ENCODE results near the gene EIF2B5.

DNA sequence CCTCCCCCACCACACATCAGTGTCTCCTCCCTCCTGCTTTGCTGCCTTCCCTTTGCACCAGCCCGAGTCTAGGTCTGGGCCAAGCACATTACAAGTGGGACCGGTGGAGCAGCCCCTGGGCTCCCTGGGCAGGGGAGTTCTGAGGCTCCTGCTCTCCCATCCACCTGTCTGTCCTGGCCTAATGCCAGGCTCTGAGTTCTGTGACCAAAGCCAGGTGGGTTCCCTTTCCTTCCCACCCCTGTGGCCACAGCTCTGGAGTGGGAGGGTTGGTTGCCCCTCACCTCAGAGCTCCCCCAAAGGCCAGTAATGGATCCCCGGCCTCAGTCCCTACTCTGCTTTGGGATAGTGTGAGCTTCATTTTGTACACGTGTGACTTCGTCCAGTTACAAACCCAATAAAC is 48.5 kb downstream of the EIF2B5 start:
- TF ChIP-seq, protein P1, sequence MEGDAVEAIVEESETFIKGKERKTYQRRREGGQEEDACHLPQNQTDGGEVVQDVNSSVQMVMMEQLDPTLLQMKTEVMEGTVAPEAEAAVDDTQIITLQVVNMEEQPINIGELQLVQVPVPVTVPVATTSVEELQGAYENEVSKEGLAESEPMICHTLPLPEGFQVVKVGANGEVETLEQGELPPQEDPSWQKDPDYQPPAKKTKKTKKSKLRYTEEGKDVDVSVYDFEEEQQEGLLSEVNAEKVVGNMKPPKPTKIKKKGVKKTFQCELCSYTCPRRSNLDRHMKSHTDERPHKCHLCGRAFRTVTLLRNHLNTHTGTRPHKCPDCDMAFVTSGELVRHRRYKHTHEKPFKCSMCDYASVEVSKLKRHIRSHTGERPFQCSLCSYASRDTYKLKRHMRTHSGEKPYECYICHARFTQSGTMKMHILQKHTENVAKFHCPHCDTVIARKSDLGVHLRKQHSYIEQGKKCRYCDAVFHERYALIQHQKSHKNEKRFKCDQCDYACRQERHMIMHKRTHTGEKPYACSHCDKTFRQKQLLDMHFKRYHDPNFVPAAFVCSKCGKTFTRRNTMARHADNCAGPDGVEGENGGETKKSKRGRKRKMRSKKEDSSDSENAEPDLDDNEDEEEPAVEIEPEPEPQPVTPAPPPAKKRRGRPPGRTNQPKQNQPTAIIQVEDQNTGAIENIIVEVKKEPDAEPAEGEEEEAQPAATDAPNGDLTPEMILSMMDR (IDR thresholded peaks at IDR 0.05), result no peak
- TF ChIP-seq POLR2A (IDR thresholded peaks at IDR 0.05), result no peak
